HAP-1 (cell line): ENCODE data around the gene PIMREG.

ENCODE experiments used
- DNase-seq, 2 experiments: peaks; one replicate each; pipeline ENCODE4 v3.0.0-alpha.2; 2016 to 2020; ENCODE audit warnings: low spot score in 2 of 2
- H3K27me3 ChIP-seq: fragments of 250-450 bp; sonication (Bioruptor Pico); 2 replicates; pipeline ENCODE4 v1.5.1; 2020; ENCODE audit warnings: low read depth, mild to moderate bottlenecking, moderate library complexity
- H3K36me3 ChIP-seq: fragments of 250-450 bp; sonication (Bioruptor Pico); replicated peaks from 2 replicates; pipeline ENCODE4 v1.5.1; 2020; ENCODE audit warnings: mild to moderate bottlenecking
- H3K4me1 ChIP-seq: fragments of 250-450 bp; sonication (Bioruptor Pico); 2 replicates; pipeline ENCODE4 v1.5.1; 2020; ENCODE audit warnings: mild to moderate bottlenecking
- H3K4me3 ChIP-seq: fragments of 250-450 bp; sonication (Bioruptor Pico); 2 replicates; pipeline ENCODE4 v1.5.1; 2020; ENCODE audit warnings: mild to moderate bottlenecking, moderate library complexity
- H3K9me3 ChIP-seq: fragments of 250-450 bp; sonication (Bioruptor Pico); 2 replicates; pipeline ENCODE4 v1.5.1; 2020; ENCODE audit warnings: mild to moderate bottlenecking, moderate library complexity
- in situ Hi-C: fragments of 300-500 bp; cut with MboI; formaldehyde crosslinking; loops from 3 replicates; pipeline ENCODE4 v1.14.3; 2020; ENCODE audit warnings: low sequenced_read_pairs, inconsistent platforms, mixed read lengths

PIMREG gene

GRCh38 chr17:6427279-6427781 is 16.9 kb upstream of the PIMREG start:
- H3K36me3 ChIP-seq, result no peaks in the 10 kb centered on the region
- H3K4me1 ChIP-seq, result no peaks in the 10 kb centered on the region
- H3K4me3 ChIP-seq, result no peak overlapping the region
- in situ Hi-C loops, result no loop called here
- H3K27me3 ChIP-seq, result no peaks in the 10 kb centered on the region
- H3K9me3 ChIP-seq, result peaks cover 6% of the 10 kb centered on the region
- no peak for DNase-seq

GRCh38 chr17:6428207-6428965 is 15.9 kb upstream of the PIMREG start:
- H3K9me3 ChIP-seq, result peaks cover 6% of the 10 kb centered on the region
- H3K36me3 ChIP-seq, result no peaks in the 10 kb centered on the region
- H3K4me1 ChIP-seq, result no peaks in the 10 kb centered on the region
- in situ Hi-C loops, result no loop called here
- no peaks in the 10 kb centered on the region for H3K27me3 ChIP-seq
- DNase-seq, result no peak
- no peak overlapping the region for H3K4me3 ChIP-seq

- Histone ChIP-seq H3K9me3 (peaks cover 6% of the 10 kb centered on the region), H3K4me1 (no peaks in the 10 kb centered on the region), H3K27me3 (no peaks in the 10 kb centered on the region), H3K36me3 (no peaks in the 10 kb centered on the region), H3K4me3 (no peak overlapping the region)
- DNase-seq, result no peak
- in situ Hi-C loops, result no loop called here
Observed at GRCh38 chr17:6429266-6429665, 15.0 kb upstream of the PIMREG start.

- H3K27me3 ChIP-seq, result no peaks in the 10 kb centered on the region
- in situ Hi-C loops, result no loop called here
- H3K4me3 ChIP-seq, result no peak overlapping the region
- H3K36me3 ChIP-seq, result no peaks in the 10 kb centered on the region
- no peaks in the 10 kb centered on the region for H3K4me1 ChIP-seq
- no peak for DNase-seq
- H3K9me3 ChIP-seq, result peaks cover 6% of the 10 kb centered on the region
Observed at GRCh38 chr17:6430769-6431168, 13.5 kb upstream of the PIMREG start.

GRCh38 chr17:6435051-6435450 is 9.2 kb upstream of the PIMREG start, which contains the start of gene AIPL1:
AIPL1 (minus strand) TSS chr17:6435121; CDS start chr17:6435104, 17 bp downstream.
- Histone ChIP-seq H3K4me1 (no peaks in the 10 kb centered on the region), H3K9me3 (peaks cover 6% of the 10 kb centered on the region), H3K36me3 (no peaks in the 10 kb centered on the region), H3K4me3 (no peak within 1 kb of the TSS), H3K27me3 (no peaks in the 10 kb centered on the region)
- in situ Hi-C loops, result no loop called here
- no peak for DNase-seq

GRCh38 chr17:6435968-6436367 is 8.3 kb upstream of the PIMREG start:
- in situ Hi-C loops, result no loop called here

GRCh38 chr17:6437466-6437865 is 6.8 kb upstream of the PIMREG start:
- Histone ChIP-seq H3K27me3 (no peaks in the 10 kb centered on the region), H3K4me1 (no peaks in the 10 kb centered on the region), H3K9me3 (no peaks in the 10 kb centered on the region), H3K36me3 (no peaks in the 10 kb centered on the region), H3K4me3 (no peak overlapping the region)
- in situ Hi-C loops, result no loop called here
- DNase-seq, result no peak

More at GRCh38 chr17:6435968-6436367, 8.3 kb upstream of the PIMREG start:
- Histone ChIP-seq H3K4me3 (no peak overlapping the region), H3K27me3 (no peaks in the 10 kb centered on the region), H3K4me1 (no peaks in the 10 kb centered on the region), H3K36me3 (no peaks in the 10 kb centered on the region), H3K9me3 (peaks cover under 1% of the 10 kb centered on the region)
- peak; percentile 57 to 79 for DNase-seq

GRCh38 chr17:6437956-6438355 is 6.3 kb upstream of the PIMREG start:
- in situ Hi-C loops, result no loop called here

GRCh38 chr17:6439951-6440350 is 4.3 kb upstream of the PIMREG start:
- Histone ChIP-seq H3K36me3 (no peaks in the 10 kb centered on the region; the same call in 1 of the 2 replicates), H3K4me1 (peaks cover 3% of the 10 kb centered on the region), H3K9me3 (no peaks in the 10 kb centered on the region), H3K4me3 (no peak overlapping the region), H3K27me3 (no peaks in the 10 kb centered on the region)
- DNase-seq, result no peak
- in situ Hi-C loops, result no loop called here

More at GRCh38 chr17:6437956-6438355, 6.3 kb upstream of the PIMREG start:
- no peak overlapping the region for H3K4me3 ChIP-seq
- H3K27me3 ChIP-seq, result no peaks in the 10 kb centered on the region
- no peaks in the 10 kb centered on the region for H3K4me1 ChIP-seq
- DNase-seq, result no peak
- no peaks in the 10 kb centered on the region for H3K36me3 ChIP-seq
- H3K9me3 ChIP-seq, result no peaks in the 10 kb centered on the region

GRCh38 chr17:6442775-6443174 is 1.5 kb upstream of the PIMREG start:
- Histone ChIP-seq H3K4me3 (no peak overlapping the region), H3K36me3 (peaks cover 26% of the 10 kb centered on the region), H3K27me3 (no peaks in the 10 kb centered on the region), H3K9me3 (no peaks in the 10 kb centered on the region), H3K4me1 (peaks cover 8% of the 10 kb centered on the region)
- in situ Hi-C loops, result no loop called here
- DNase-seq, result no peak

GRCh38 chr17:6444571-6445335 is 498 bp downstream of the PIMREG start:
- Histone ChIP-seq H3K4me1 (peaks cover 8% of the 10 kb centered on the region), H3K4me3 (peak overlapping the region; percentile 63), H3K36me3 (peaks cover 42% of the 10 kb centered on the region), H3K9me3 (no peaks in the 10 kb centered on the region), H3K27me3 (no peaks in the 10 kb centered on the region)
- DNase-seq, result no peak
- in situ Hi-C loops, result no loop called here

- in situ Hi-C loops, result no loop called here
- no peak for DNase-seq
- Histone ChIP-seq H3K4me1 (peaks cover 21% of the 10 kb centered on the region), H3K9me3 (no peaks in the 10 kb centered on the region), H3K4me3 (no peak overlapping the region), H3K27me3 (no peaks in the 10 kb centered on the region), H3K36me3 (peaks cover 45% of the 10 kb centered on the region)
Observed at GRCh38 chr17:6446516-6447100, 2.4 kb downstream of the PIMREG start.

- in situ Hi-C loops, result no loop called here
- peaks cover 21% of the 10 kb centered on the region for H3K4me1 ChIP-seq
- H3K36me3 ChIP-seq, result peaks cover 45% of the 10 kb centered on the region
- H3K27me3 ChIP-seq, result no peaks in the 10 kb centered on the region
- no peaks in the 10 kb centered on the region for H3K9me3 ChIP-seq
- no peak for DNase-seq
- no peak overlapping the region for H3K4me3 ChIP-seq
Observed at GRCh38 chr17:6448473-6448872, 4.2 kb downstream of the PIMREG start.

GRCh38 chr17:6449307-6449706 is 5.1 kb downstream of the PIMREG start:
- no peak for DNase-seq
- Histone ChIP-seq H3K4me3 (no peak overlapping the region), H3K4me1 (peaks cover 18% of the 10 kb centered on the region), H3K9me3 (no peaks in the 10 kb centered on the region), H3K36me3 (peaks cover 45% of the 10 kb centered on the region), H3K27me3 (no peaks in the 10 kb centered on the region)
- in situ Hi-C loops, result no loop called here
